Memory B cell (primary cell): ENCODE measurements around the gene ATP8B3.

Source experiments
- ATAC-seq: fragments of 150-1000 bp; cut with Tn5 transposase; 2 replicates; pipeline ENCODE4 v1.10.0; 2021; ENCODE audit warnings: low read depth, mild to moderate bottlenecking, moderate library complexity
- DNase-seq, 2 donors: peaks; one replicate each; pipeline ENCODE4 v3.0.0; 2022; ENCODE audit warnings: low spot score in 2 of 2
- H3K27ac Mint-ChIP-seq: one replicate; pipeline ENCODE4 v1.8.0; 2022; ENCODE audit warnings: mild to moderate bottlenecking, moderate library complexity, mixed read lengths
- H3K27me3 Mint-ChIP-seq: one replicate; pipeline ENCODE4 v1.8.0; 2022; ENCODE audit warnings: mixed read lengths
- H3K36me3 Mint-ChIP-seq: one replicate; pipeline ENCODE4 v1.8.0; 2022; ENCODE audit warnings: mild to moderate bottlenecking, mixed read lengths
- H3K4me1 Mint-ChIP-seq: one replicate; pipeline ENCODE4 v1.8.0; 2022; ENCODE audit warnings: mixed read lengths
- H3K4me3 Mint-ChIP-seq: one replicate; pipeline ENCODE4 v1.8.0; 2022; ENCODE audit warnings: mild to moderate bottlenecking, moderate library complexity, mixed read lengths
- H3K9me3 Mint-ChIP-seq: one replicate; pipeline ENCODE4 v1.8.0; 2022; ENCODE audit warnings: mixed read lengths

The ATP8B3 gene

GRCh38 chr19:1744822-1745563 is 67.1 kb downstream of the ATP8B3 start:
- peaks cover 13% of the 10 kb centered on the region for H3K4me1 Mint-ChIP-seq
- peaks cover 11% of the 10 kb centered on the region for H3K27me3 Mint-ChIP-seq
- ATAC-seq (no peak), DNase-seq (no peak)
- H3K4me3 Mint-ChIP-seq = no peak overlapping the region
- no peak overlapping the region for H3K27ac Mint-ChIP-seq
- H3K36me3 Mint-ChIP-seq = no peaks in the 10 kb centered on the region
- H3K9me3 Mint-ChIP-seq = peaks cover 6% of the 10 kb centered on the region

- no peak for DNase-seq
- no peaks in the 10 kb centered on the region for H3K36me3 Mint-ChIP-seq
- H3K27ac Mint-ChIP-seq = no peak overlapping the region
- H3K4me3 Mint-ChIP-seq = no peak overlapping the region
- H3K27me3 Mint-ChIP-seq = peaks cover 11% of the 10 kb centered on the region
- peaks cover 12% of the 10 kb centered on the region for H3K4me1 Mint-ChIP-seq
- peaks cover 6% of the 10 kb centered on the region for H3K9me3 Mint-ChIP-seq
- no peak for ATAC-seq
Observed at GRCh38 chr19:1744133-1744665, 67.9 kb downstream of the ATP8B3 start.

- H3K9me3 Mint-ChIP-seq = peaks cover 6% of the 10 kb centered on the region
Observed at GRCh38 chr19:1742989-1743696, 68.9 kb downstream of the ATP8B3 start.

GRCh38 chr19:1739960-1740629 is 72.0 kb downstream of the ATP8B3 start:
- H3K36me3 Mint-ChIP-seq = no peaks in the 10 kb centered on the region
- ATAC-seq = no peak
- H3K9me3 Mint-ChIP-seq = peaks cover 6% of the 10 kb centered on the region
- DNase-seq = no peak
- H3K4me3 Mint-ChIP-seq = no peak overlapping the region
- H3K27me3 Mint-ChIP-seq = peaks cover 11% of the 10 kb centered on the region
- no peak overlapping the region for H3K27ac Mint-ChIP-seq
- no peaks in the 10 kb centered on the region for H3K4me1 Mint-ChIP-seq

More at GRCh38 chr19:1742989-1743696, 68.9 kb downstream of the ATP8B3 start:
- peaks cover 12% of the 10 kb centered on the region for H3K27me3 Mint-ChIP-seq
- H3K4me3 Mint-ChIP-seq = no peak overlapping the region
- ATAC-seq (no peak), DNase-seq (no peak)
- peaks cover 12% of the 10 kb centered on the region for H3K4me1 Mint-ChIP-seq
- H3K36me3 Mint-ChIP-seq = no peaks in the 10 kb centered on the region
- H3K27ac Mint-ChIP-seq = no peak overlapping the region

- DNase-seq (no peak), ATAC-seq (no peak)
- H3K27ac Mint-ChIP-seq = no peak overlapping the region
- peaks cover 18% of the 10 kb centered on the region for H3K27me3 Mint-ChIP-seq
- no peak overlapping the region for H3K4me3 Mint-ChIP-seq
- H3K36me3 Mint-ChIP-seq = no peaks in the 10 kb centered on the region
- no peaks in the 10 kb centered on the region for H3K4me1 Mint-ChIP-seq
- peaks cover 6% of the 10 kb centered on the region for H3K9me3 Mint-ChIP-seq
Observed at GRCh38 chr19:1736927-1737326, 75.1 kb downstream of the ATP8B3 start.

- Mint-ChIP-seq H3K27me3 (peaks cover 20% of the 10 kb centered on the region), H3K4me3 (no peak overlapping the region)
Observed at GRCh38 chr19:1736280-1736679, 75.8 kb downstream of the ATP8B3 start.

GRCh38 chr19:1734321-1734966 is 77.6 kb downstream of the ATP8B3 start:
- no peaks in the 10 kb centered on the region for H3K9me3 Mint-ChIP-seq
- no peak overlapping the region for H3K27ac Mint-ChIP-seq
- no peaks in the 10 kb centered on the region for H3K36me3 Mint-ChIP-seq
- no peaks in the 10 kb centered on the region for H3K4me1 Mint-ChIP-seq
- no peak for DNase-seq
- no peak overlapping the region for H3K4me3 Mint-ChIP-seq
- H3K27me3 Mint-ChIP-seq = peaks cover 20% of the 10 kb centered on the region
- no peak for ATAC-seq

More at GRCh38 chr19:1736280-1736679, 75.8 kb downstream of the ATP8B3 start:
- DNase-seq (no peak), ATAC-seq (no peak)
- H3K9me3 Mint-ChIP-seq = peaks cover 3% of the 10 kb centered on the region
- H3K36me3 Mint-ChIP-seq = no peaks in the 10 kb centered on the region
- H3K27ac Mint-ChIP-seq = no peak overlapping the region
- no peaks in the 10 kb centered on the region for H3K4me1 Mint-ChIP-seq
